Stimulated activated CD4-positive, alpha-beta T cell treated with anti-CD3 and anti-CD28 coated beads, Interleukin-2, amount 100 ng/mL, for 4 hours (primary cell): ENCODE measurements around the gene SLC40A1.

Experiments
- DNase-seq: peaks from one replicate; pipeline ENCODE4 v3.0.0-alpha.2; 2020; ENCODE audit warnings: low read depth

The SLC40A1 gene

DNA sequence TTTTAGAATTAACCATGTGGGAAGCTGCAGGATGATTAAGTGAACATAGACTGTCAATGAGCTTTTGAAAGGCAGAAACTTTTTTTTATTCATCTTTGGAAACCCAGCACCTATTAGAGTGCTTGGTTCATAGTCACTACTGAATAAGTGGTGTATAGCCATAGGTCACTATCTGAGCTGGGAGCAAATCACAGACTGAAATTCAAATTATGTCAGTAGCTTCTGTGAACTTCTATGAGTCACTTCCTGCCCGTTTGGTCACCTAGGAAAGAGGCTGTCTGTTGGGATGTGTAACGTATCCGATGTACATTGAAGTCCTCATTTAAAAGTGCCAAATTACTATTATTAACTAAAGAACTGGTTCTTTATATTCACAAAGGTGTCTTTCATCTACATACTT is 20.5 kb upstream of the SLC40A1 start:
- DNase-seq, result no peak

DNA sequence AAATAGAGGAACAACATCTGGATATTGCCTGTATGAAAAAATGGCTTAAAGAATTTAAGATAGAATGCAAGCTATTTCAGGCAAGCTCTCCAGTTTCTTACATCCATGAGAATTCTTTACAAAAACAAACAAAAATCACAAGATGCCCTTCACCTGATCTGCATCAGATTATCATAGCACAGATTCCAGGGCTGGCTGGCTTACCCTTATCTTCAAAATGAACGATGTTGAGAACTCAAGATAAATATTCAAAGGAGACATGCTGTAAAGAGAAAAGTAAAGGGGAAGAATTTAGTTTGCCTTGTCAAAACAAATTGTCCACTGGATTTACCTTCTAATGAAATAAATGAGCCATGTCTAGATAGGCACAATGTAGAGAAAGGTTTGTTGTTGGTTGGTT is 18.7 kb upstream of the SLC40A1 start:
- no peak for DNase-seq

DNA sequence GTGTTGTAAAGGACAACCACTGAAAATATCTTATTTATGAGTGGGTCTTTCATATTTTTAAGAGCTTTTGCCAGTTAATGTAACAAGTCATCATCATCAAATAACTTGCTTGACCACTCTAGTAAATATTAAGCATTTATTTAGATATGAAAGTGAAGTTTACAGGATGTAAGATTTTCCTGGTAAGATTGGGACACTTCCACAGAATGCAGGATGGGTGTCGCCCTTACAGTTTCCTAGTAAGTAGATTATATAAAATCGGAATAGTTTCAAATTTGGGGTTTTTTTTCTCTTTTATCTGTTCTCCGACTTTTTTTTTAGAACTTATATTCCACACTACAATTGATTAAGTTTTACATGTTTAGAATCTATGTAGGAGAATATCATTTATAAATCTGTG is 14.8 kb upstream of the SLC40A1 start:
- no peak for DNase-seq

DNA sequence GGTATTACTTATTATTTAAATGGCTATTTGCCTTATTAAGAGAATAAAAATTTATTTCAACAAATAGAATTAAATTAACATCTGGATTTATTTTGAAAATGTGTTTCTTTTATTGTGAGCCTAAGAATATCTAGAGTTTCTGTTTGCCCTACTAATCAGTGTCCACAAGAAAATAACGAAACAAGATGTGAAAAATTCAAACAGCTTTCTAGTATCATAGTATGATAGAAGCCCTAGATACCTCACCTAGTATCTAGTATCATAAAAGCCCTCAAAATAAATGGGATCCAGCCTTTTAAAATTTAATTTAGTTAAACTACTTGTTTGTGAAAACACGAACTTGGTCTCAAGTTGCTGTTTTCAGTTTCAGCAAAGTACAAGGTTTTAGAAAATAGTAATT is 13.7 kb upstream of the SLC40A1 start:
- no peak for DNase-seq

DNA sequence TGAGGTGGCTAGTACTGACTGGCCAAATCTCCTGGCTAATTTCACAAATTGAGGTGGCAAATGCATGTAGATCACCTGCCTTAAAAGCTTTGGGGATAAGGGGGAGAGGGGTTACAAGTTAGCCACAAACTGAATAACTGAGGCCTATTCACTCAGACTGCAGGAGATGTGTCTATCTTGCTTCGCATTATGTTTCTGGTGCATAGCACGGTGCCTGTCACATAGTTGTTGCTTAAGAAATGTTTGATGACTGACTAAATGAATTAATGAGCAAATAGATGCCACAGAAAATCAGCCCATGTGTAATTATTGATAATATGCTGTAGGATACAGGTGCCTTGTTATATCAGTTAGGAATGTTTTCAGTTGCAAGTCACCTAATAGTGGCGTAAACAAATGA is 12.5 kb upstream of the SLC40A1 start:
- no peak for DNase-seq

DNA sequence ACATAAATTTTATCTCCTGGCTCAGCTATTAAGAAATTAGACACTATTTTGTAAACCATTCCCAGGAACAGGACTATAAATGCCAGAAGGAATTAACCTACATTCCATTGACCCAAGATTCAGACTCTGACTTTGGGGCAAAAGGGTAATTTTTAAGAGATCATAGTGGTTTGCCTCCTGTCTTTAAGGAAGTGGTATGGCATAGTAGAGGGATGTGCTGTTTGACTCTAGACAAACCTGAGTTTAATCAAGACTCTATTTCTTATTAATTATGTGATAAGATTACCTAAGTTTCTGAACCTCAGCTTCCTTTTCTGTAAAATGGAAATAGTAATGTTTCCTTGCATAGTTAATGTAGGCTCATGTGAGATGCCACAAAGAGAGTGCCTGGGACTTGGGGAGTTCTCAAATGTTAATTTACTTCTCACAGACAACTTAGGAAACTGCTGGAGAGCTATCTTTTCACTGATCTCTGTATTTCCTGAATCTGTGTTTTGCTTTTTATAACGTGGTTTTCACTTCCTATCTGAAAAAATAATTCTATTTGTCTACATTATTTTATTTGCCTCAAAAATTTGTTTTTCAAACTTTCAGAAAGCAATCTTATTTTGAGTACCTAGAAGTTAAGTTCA is 11.9 kb upstream of the SLC40A1 start:
- no peak for DNase-seq

DNA sequence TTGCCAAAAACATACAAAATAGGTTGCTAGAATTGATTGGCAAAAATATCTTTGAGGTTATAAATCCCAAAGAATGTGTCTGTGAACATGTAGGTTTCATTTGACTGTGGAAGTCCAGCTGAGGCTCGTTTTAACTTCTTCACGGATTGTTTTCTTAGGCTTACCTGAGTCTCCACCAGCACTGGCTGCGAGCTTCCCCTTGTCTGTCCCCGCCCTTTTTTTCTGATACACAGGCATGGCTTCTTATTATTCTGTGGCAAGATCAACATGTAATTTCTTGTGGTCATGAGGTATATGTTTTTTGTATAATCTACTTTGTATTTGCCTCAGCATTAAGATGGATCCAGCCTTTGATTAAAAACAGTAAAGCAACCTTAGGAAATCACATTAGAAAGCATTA is 7.2 kb upstream of the SLC40A1 start:
- no peak for DNase-seq

DNA sequence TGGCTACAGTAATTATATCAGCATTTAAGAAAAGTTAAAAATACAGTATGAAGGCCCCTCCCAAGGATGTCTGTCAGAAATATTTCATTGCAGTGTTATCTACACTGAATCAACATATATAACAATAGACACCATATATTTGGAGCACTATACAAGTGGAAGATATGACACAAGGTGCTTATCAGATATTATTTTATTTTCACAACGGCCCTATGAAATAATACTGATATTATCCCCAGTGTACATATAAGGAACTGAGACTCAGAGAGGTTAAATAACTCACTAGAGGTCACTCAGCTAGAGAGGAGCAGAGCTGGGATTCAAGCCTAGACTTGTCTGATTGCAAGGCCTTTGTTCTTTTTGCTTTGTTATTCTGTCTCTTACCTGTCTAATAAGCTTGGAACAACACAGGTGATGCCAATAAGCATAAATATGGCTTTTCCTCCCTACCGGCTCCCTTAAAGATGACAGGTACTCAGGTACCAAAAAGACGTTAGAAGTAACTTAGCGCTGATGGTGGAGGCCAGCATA is 4.7 kb upstream of the SLC40A1 start:
- no peak for DNase-seq

DNA sequence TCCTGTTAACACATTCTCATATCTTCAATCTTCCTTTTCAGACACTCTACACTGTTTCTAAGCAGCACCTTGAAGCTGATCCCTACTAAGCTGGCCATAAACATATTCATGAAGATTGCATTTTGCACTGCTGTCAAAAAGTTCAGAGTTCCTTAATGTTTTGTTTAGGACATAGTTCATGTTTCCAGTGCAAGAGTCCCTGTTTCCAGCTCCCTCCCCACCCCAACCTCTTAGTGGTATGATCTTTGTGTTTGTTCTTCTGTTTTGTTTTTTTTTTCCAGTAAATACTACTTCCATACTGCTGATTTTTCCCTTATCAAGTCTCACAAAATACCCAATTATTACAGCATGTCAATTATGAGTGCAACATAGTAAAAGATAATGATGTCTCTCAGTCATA is 4.1 kb upstream of the SLC40A1 start:
- DNase-seq, result no peak

DNA sequence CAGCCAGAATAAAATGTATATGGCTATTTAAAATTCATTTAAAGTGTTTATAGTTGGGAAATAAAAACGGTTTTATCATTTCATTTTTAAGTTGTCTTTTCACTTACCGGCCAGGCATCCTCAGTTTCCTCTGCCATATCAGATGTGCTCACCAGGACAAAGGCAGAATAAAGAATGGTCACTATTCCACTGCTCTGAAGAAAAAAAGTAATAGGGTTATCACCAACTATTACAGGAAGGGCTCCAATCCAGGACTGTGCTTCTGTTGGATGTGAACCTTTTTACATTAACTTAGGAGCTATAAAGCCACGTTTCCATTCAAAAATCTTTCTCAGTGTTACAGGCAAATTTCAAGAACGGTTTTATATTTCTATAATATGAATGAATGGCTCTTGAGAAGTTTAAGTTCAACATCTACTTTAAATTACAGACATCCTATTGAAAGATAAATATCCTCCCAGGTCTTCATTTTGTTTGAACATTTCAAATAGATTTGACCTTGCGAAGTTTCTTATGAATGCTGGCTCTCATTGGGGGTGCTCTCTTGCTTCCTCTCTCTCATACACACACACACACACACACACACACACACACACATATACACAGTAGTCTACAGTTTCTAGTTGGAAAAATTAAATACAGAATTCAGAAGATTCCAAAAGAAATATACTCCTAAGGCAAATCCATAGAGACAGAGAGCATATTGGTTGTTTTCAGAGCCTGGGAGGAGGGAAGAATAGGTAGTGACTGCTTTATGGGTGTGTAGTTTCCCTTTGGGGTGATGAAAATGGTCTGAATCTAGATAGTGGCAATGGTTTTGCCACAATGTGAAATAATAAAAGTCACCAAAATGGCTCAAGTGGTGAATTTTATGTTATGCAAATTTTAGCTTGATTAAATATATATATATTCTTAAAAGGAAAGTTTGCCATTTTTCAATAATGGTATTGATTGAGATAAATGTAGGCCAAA is 2.9 kb upstream of the SLC40A1 start:
- DNase-seq, result no peak

DNA sequence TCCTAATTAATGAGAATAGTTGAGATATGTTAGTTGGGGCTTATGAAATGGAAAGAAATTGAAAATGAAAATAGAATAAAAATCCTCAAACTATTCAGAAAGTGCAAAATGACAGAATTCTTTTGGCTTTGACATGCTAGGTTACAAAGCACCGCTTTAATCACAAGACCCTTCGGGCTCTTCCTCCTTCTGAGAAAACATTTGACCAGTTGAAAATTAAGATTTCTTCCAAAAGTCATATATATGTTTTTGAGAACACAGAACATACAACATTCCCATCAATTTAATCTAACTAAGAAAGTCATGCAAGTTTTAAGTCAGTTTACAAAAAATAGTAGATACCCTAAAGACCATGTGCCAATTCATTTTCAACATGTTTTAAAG is 2.2 kb upstream of the SLC40A1 start:
- DNase-seq, result no peak

DNA sequence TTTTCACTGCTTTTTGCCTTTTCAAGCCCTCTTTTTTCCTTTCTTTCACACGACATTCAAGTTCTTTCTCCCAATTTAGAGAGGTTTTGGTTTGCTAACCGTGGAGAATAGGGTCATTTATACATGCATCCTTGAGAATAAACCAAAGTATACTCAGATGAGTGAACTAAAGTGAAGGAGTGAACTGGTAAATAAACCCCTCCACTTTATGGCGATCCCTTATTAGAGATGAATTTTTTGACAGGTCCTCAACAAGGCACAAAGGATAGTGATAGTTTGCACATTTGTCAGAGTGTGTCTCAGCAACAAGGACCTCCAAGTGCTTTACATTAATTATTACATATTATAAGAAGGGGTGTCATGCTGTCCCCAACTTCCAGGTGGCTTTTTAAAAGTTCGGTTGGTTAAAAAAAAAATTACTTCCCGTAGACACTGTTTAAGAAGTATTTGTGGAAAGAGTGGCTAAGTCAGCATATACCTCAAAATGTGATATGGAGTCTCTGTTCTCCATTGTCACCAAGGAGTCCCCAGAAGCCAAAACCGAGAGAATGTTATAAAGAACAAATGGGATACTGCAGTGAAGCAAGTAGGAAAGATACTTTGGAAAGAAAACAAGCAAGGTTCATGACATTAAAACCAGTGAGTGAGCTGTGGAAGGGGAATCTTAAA is 1.7 kb upstream of the SLC40A1 start:
- no peak for DNase-seq

DNA sequence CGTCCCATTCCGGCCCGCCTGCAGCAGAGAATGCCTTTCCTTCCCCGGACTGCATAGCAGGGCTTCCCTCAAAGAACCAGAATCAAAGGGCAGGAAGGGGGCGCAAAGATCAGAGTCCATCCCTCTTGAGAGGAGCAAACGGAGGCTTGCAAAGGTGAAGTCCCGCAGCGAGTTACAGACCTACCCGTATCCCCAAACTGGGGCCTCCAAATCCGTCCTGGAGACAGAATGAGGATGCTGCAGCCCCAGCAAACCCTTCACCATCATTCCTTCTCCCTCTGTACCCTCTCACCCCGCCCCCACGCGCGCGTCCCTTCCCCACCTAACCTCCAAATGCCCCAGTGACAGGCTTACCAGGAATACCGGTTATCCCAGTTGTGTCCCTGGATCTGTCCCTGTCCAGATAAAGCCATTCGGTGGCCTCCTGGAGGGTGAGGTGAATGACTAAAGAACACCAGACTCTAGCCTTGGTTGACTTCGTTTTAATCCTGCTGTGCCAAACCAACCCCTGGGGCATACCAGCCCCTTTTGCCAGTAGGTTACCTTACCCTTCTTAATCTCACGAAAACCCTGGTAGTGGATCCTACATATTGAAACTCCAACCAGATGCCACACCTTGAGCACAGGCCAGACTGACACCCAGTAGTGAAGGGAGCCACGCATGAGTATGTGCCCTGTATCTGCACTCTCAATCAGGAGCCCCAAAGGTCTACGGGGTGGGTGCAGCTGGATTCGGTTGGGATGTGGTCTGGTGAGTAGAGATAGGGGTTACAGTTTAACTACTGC is 961 bp upstream of the SLC40A1 start:
- DNase-seq, result no peak

DNA sequence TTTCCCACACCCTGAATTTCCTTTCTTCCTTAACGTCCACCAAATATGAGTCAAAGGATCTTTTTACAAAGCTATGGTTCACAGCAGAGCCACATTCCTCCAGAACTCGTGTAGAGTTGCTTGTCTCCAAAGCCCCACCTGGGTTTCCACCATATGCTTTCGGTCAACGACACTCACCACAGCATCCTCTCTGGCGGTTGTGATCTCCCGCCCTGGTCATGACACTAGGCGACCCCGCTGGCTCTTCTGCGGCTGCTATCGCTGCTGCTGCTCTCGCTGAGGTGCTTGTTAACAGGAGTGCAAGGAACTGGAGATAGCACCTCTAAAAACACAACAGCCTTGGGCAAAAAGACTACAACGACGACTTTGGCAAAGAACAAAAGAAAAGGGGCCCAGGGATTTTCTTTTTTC is 340 bp downstream of the SLC40A1 start:
- no peak for DNase-seq

DNA sequence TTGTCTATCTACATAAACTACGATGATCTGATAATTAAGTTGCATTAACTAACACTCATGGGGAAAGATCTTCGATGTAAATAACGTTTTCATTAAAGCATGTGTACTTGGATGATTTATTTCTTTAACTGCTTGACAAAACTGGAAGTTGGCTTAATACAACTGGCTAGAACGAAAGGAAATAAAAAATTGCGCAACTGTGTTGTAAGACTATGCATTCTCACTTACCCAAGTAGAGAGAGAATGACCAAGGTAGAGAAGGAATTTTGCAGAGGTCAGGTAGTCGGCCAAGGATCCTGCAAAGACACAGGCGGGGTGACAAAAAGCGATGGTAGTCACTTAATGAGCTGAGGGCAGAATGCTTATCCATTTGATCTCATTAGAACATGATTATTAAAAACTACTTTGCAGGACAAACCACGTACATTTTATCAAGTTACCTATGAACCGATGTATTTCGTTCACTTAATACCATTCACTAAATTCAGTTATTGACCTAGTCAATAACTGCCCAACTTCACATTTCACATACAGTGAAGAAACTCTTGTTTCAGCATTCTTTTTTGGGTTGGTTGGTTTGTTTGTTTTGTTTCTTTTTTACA is 900 bp downstream of the SLC40A1 start:
- DNase-seq, result no peak

DNA sequence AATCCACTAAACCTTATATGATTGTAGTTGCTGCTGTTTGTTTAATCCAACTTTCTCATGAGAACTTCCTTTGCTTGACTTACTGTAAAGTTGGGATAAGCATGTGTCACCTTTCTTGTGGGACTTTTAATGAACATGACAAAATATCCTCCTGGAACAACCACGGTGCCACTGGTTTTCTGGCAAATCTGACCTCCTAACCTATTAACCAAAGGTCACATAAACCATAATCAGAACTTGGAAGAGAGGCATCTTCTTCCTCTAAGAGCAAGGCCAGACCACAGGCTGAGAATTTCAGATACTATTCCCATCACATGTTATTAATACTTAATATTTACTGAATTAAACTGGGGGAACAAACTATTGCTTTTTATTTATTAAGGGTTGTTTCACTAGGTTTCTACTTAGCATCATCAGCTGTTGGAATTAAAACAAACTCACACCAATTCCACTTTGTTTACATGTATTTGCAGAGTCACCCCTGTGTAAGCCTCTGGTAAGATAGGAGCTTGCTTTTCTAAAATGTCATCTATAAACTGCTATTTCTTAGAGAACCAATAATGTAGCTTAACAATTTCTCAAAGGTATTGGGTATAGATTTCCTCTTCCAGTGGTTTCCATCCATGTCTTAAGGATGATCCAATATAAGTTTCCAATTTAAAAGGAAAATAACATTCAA is 2.2 kb downstream of the SLC40A1 start:
- no peak for DNase-seq

DNA sequence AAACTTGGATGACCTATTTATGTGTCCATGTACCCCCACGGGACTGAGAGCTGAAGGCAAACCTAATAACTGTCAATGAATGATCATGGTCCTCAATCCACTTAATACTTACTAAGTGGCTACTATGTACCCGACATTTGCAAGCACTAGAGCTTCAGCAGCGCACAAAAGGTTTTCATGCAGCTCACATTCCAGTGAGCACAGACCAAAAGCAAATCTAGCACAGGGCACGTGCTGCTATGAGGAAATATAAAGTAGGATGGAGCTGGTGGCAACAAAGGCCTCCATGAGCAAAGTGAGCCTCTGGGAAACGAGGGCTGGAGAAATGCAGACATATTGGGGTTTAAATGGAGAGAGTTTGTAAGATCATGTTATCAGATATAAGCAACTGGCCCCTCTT is 3.5 kb downstream of the SLC40A1 start:
- no peak for DNase-seq

DNA sequence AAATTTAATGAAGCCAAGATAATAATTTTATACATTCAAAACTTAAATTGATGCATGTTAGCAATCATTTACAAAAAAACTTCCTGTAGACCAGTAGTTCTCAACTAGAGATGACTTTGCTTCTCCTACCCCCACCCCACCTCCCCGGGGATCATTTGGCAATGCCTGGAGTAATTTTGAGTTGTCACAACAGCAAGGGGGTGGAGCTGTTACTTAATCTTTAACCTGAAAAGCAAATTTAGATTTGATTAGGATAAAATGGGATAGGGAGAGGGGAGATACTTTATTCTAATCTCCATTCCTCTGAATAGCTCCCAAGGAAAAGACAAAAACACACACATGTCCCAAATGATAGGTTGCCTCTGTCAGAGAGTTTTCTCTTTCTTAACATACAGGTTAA is 4.2 kb downstream of the SLC40A1 start:
- DNase-seq, result no peak

DNA sequence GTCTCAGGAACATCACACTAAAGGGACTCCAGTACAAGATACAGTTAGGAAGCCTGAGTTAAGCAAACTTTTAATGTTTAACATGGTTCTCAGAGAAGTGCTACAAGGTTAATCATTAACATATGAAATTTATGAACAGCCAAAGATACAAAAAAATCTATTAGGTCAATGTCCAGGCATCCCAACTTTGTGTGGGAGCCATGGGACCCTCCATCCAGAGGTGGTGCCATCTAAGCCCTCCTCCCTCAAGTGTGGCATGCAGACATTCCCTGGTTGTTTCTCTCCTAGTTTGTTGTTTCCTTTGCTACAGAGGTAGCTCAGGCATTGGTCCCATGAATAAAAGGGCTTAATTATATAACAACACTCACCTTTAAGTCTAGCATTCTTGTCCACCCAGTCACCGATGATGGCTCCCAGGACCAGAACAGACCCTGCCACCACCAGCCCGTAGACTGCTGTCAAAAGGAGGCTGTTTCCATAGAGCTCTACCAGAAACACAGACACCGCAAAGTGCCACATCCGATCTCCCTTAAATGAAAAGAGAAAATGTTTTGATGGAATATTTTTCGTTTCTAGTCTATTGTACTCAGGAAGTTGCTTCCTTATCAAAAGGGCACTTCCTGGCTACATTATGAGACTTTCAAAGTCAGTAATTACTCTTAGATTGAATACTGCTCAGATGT is 5.7 kb downstream of the SLC40A1 start:
- no peak for DNase-seq

DNA sequence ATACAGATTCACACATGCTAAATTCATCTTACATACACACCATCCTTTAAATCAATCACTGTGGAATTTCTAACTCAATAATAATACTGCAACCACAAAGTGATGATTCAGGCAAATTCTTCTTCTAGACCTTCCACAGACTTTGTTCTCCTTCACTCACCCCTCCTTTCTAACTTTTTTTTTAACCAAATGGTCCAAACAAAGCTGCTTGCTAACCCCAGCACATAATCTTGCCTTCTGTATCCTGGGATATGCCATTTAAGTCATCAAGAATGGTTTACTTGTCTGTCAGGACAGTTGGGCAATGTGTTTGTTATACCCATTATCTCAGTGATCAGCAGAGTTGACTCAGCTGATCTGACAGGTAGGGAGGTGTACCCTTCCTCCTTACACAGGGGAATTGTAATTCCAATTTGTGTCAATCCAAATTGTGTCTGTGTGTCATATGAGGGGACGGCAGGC is 10.0 kb downstream of the SLC40A1 start:
- DNase-seq, result no peak
